Measurements from ENCODE around the gene RNF223. TPM values are rescaled to one million over a fixed set of nuclear protein-coding genes. Genes with fewer than 3 reads are reported as not detected.

RNF223 gene
- total and polyA plus RNA-seq, 2 of the 8 experiments (the other 6 are each of a cell fraction or from before 2014, with no cell fraction given) = not detected

DNA sequence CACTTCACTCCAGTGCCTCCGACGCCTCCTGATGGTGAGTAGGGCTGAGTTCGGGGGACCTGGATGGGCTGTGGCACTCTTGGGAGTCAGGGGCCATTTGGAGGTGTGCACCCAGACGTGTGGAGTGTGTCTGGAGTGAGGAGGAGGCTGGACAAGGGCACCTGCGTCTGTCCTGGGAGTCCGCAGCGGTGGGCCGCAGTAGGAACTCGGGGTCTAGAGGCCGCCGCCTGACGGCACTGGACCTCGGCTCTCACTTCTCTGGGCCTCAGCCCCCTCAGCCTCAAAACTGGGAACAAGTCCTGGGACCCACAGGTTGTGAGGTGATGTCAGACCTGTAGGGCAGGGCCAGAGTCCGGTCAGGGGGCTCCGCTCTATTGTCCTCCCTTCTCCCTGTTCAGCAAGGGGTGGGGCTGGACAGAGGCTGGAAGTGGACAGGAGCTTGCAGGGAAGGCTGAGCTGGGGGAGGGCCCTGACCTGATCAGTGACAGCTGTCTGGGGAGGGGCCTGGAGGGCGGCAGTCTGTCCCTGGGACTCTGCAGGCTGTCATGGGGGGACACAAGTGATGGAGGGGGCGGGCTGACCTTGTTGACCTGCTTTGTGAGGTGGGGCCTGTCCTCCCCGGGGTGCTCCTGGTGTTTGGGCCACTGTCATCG lies 38.7 kb downstream of the RNF223 start:
- Histone ChIP-seq H3K18ac (ENCODE audit: extremely low read depth, low read length) (no peak overlapping the region), H2AFZ (ENCODE audit: low read length) (no peak overlapping the region), H4K5ac (ENCODE audit: insufficient read length, low read depth, low read length) (no peak overlapping the region), H3K79me2 (ENCODE audit: control insufficient read depth in 1 of 2, insufficient read depth in 2 of 2, low read length in 2 of 2) (no peaks in the 10 kb centered on the region), H4K20me1 (replicated peaks in 1 of 2; ENCODE audit: control insufficient read depth in 1 of 2, insufficient read depth in 2 of 2, low read length in 2 of 2) (peaks cover 44 to 64% of the 10 kb centered on the region in 2 experiments), H3K36me3 (ENCODE audit: control insufficient read depth in 2 of 4, insufficient read depth in 4 of 4, low read length in 3 of 4) (peaks cover 0 to 7% (median 0%) of the 10 kb centered on the region in 4 experiments; a peak in 2 of 8 replicates), H4K91ac (replicated peaks; ENCODE audit: insufficient read length, low read length) (no peak overlapping the region), H3K14ac (ENCODE audit: insufficient read length) (no peak overlapping the region), H3K9me3 (ENCODE audit: insufficient read depth in 2 of 2, low read depth in 1 of 2, low read length in 1 of 2) (no peaks in the 10 kb centered on the region), H3K23me2 (ENCODE audit: low read depth, low read length) (peaks cover 14% of the 10 kb centered on the region), H3K9ac (replicated peaks in 1 of 4; ENCODE audit: extremely low read depth in 1 of 4, low read depth in 3 of 4, low read length in 3 of 4) (no peak overlapping the region), H3K27me3 (replicated peaks in 1 of 4; ENCODE audit: control insufficient read depth in 3 of 4, extremely low read depth in 1 of 4, insufficient read depth in 3 of 4, low read length in 3 of 4) (peaks cover 0 to 40% (median 30%) of the 10 kb centered on the region in 4 experiments; a peak in 5 of 7 replicates), H3K79me1 (ENCODE audit: low read depth, low read length) (peaks cover 7% of the 10 kb centered on the region), H3K23ac (ENCODE audit: insufficient read length) (no peak overlapping the region), H2BK5ac (ENCODE audit: low read depth, low read length) (no peak overlapping the region), H3K27ac (ENCODE audit: low read depth, low read length) (no peak overlapping the region), H3K4me1 (replicated peaks in 1 of 4; ENCODE audit: control insufficient read depth in 3 of 4, insufficient read depth in 4 of 4, low read length in 3 of 4) (peaks cover 0 to 29% (median 12%) of the 10 kb centered on the region in 4 experiments; a peak in 6 of 7 replicates), H3K4ac (replicated peaks; ENCODE audit: insufficient read length, low read depth, low read length) (no peak overlapping the region), H2AK5ac (ENCODE audit: low read depth, low read length) (no peak overlapping the region), H2BK15ac (ENCODE audit: low read length) (no peak overlapping the region), H2BK12ac (ENCODE audit: low read depth, low read length) (no peak overlapping the region), H2BK20ac (ENCODE audit: low read length) (no peak overlapping the region), H3K4me2 (ENCODE audit: insufficient read depth in 1 of 2, low read depth in 2 of 2, low read length in 2 of 2) (no peak overlapping the region), H3K56ac (replicated peaks; ENCODE audit: insufficient read length, low read depth, low read length) (no peak overlapping the region), H3K4me3 (ENCODE audit: extremely low read depth in 1 of 4, insufficient read depth in 2 of 4, low read depth in 3 of 4, low read length in 4 of 4) (no peak overlapping the region), H2BK120ac (replicated peaks; ENCODE audit: low read depth, low read length) (no peak overlapping the region), H4K8ac (ENCODE audit: extremely low read depth, insufficient read depth, low read length) (no peak overlapping the region; the same call in 1 of the 2 replicates)
- WGBS, 2 experiments (ENCODE audit: extremely low coverage in 1 of 2, insufficient coverage in 1 of 2, insufficient read length in 1 of 2, insufficient replicate concordance in 2 of 2, low coverage in 1 of 2, low lambda C conversion rate in 2 of 2, missing lambda C conversion rate in 1 of 2) = 84% methylated on average over 17 of the region's 19 CpGs; no CpG with 5 or more reads in 1 of the 2 experiments
- FAIRE-seq = no peak
- DNase-seq (ENCODE audit: low read depth in 1 of 2, low spot score in 2 of 2) = no peak
- ChIA-PET POLR2A (ENCODE audit: partially characterized antibody) (interaction anchor here (0.7 to 10.9 kb wide), 7 partner anchors 8 to 56 kb away, joined by 3 to 245 read pairs (median 4); partner anchors contain the start of genes AGRN and ISG15), CTCF (ENCODE audit: partially characterized antibody) (interaction anchor here (1.0 to 4.5 kb wide), 4 partner anchors 19 to 55 kb away, joined by 4 to 60 read pairs (median 28); partner anchors contain the start of genes ISG15 and PERM1)
- TF ChIP-seq YY1 (IDR thresholded peaks at IDR 0.05; ENCODE audit: low read depth, low read length) (no peak), TAF1 (IDR thresholded peaks at IDR 0.05; ENCODE audit: low read depth, low read length) (no peak), EZH2 (IDR thresholded peaks at IDR 0.05; ENCODE audit: low read depth, low read length, severe bottlenecking) (peak; percentile 4), SP2 (IDR thresholded peaks at IDR 0.05; ENCODE audit: low read length) (no peak), CEBPB (IDR thresholded peaks at IDR 0.05; ENCODE audit: low read depth, low read length) (no peak), KDM4A (IDR thresholded peaks at IDR 0.05; ENCODE audit: low read depth, low read length, severe bottlenecking) (no peak), POLR2A (IDR thresholded peaks at IDR 0.05; ENCODE audit: control extremely low read depth in 1 of 2, low read depth in 2 of 2, low read length in 2 of 2) (no peak), GTF2F1 (IDR thresholded peaks at IDR 0.05; ENCODE audit: borderline replicate concordance, low read depth, low read length) (no peak), CTBP2 (IDR thresholded peaks at IDR 0.05; ENCODE audit: borderline replicate concordance, insufficient read depth, insufficient read length, low read length) (no peak)
- TF ChIP-seq, protein P1, sequence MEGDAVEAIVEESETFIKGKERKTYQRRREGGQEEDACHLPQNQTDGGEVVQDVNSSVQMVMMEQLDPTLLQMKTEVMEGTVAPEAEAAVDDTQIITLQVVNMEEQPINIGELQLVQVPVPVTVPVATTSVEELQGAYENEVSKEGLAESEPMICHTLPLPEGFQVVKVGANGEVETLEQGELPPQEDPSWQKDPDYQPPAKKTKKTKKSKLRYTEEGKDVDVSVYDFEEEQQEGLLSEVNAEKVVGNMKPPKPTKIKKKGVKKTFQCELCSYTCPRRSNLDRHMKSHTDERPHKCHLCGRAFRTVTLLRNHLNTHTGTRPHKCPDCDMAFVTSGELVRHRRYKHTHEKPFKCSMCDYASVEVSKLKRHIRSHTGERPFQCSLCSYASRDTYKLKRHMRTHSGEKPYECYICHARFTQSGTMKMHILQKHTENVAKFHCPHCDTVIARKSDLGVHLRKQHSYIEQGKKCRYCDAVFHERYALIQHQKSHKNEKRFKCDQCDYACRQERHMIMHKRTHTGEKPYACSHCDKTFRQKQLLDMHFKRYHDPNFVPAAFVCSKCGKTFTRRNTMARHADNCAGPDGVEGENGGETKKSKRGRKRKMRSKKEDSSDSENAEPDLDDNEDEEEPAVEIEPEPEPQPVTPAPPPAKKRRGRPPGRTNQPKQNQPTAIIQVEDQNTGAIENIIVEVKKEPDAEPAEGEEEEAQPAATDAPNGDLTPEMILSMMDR (IDR thresholded peaks at IDR 0.05; ENCODE audit: control extremely low read depth in 1 of 3, insufficient read depth in 1 of 3, low read depth in 1 of 3, low read length in 3 of 3) = peak in 2 of 3 experiments; percentile 23 to 33; a peak in 2 of 4 replicates

Measured in H1 (cell line).